ENCODE data around the gene MPHOSPH6.
"Not testable (repeated sequence)": the region's sequence is repeated elsewhere in the genome, so short reads cannot be mapped to it uniquely, and the experiment has no call there.

The MPHOSPH6 gene

DNA sequence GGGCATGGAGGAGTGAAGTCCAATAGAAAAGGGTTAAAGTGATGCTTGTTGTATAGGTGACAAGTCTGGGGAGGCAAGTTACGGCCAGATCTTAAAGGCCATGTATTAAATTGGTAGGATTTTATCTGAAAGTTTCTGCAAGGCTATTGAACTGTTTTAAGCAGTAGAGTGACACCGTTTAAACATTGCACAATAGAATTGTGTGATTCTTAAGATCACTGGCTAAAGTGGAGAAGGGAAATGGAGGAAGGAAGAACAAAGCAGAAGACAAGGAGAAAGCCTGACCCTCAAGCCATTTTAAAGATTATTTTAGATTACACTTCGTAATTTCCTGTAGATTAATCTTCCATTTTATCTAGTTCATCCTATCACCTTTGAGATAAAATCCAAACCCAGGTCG is 5.6 kb upstream of the MPHOSPH6 start:
- no peak for DNase-seq (ENCODE audit: low spot score)

DNA sequence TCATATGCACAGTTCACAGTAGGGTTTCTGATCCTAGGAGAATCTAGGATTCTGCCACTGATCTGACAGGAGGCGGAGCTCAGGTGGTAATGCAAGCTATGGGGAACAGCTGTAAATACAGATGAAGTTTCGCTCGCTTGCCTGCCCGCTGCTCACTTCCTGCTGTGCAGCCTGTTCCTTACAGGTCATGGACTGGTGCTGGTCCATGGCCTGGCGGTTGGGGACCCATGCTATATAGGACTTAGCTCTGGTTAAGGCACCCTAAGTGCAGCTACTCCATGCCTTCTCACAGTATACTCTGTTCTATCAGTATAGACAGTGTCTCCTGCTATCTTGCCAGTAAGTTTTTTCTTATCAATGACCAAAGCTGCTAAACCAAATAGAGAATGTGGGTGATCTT is 2.4 kb downstream of the MPHOSPH6 start:
- DNase-seq (ENCODE audit: low spot score) = no peak

DNA sequence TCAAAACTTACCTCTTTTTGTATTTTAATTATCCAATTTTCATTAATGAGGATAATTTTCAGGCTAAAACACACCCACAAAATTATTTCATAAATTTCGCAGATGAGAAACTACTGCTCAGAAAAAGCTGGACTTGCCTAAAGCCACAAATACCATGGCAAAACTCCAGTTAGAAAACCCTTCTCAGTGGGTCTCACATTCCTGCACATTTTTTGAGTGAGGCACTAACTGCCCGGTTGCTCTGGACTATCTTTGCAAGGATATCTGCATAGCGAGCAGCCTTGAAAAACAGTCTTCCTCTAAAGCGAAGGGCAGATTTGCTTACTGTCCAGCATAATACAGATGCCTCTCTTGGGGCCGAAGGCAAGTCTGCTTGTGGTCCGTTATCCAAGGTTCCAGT is 9.8 kb downstream of the MPHOSPH6 start:
- DNase-seq (ENCODE audit: low spot score) = no peak

DNA sequence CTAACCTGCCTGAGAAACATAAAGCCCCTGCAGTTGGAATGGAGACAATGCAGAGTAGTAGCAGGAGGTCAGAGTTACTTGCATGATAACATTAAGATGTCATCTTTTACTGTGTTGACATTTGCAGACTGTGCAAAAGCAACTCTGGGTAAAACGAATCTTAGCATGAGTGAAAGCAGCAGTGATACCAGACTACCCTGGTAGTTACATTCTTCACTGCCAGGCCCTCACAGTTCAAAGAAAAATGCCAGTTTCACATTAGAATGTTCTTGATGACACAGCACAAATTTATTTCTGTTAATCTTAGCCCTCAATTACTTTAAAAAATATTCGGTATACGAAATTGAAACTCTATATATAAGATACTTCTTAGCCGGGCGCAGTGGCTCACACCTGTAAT is 12.2 kb downstream of the MPHOSPH6 start:
- no peak for DNase-seq (ENCODE audit: low spot score)

- DNase-seq (ENCODE audit: low spot score) = no peak
Observed at GRCh38 chr16:82157534-82157812, 12.6 kb downstream of the MPHOSPH6 start.

GRCh38 chr16:82156761-82157533 is 13.1 kb downstream of the MPHOSPH6 start:
- peak; percentile 54 for DNase-seq (ENCODE audit: low spot score)

GRCh38 chr16:82152641-82153112 is 17.3 kb downstream of the MPHOSPH6 start:
- no peak for DNase-seq (ENCODE audit: low spot score)

DNA sequence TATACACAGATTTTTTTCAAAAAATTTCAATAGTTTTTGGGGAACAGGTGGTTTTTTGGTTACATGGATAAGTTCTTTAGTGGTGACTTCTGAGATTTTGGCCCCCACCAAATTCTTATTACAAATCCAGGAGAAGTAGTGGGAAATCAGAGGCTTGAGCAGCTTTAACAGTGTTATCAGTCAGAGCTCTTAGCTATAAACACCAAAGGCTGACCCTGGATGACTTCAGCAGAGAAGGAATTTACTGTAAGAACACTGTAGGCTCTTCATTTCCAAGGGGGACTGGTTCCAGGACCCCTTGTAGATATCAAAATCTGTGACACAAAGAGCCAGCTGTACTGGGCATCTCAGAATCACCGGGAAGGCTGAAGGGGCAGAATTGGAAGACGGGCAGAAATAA is 17.8 kb downstream of the MPHOSPH6 start:
- no peak for DNase-seq (ENCODE audit: low spot score)

DNA sequence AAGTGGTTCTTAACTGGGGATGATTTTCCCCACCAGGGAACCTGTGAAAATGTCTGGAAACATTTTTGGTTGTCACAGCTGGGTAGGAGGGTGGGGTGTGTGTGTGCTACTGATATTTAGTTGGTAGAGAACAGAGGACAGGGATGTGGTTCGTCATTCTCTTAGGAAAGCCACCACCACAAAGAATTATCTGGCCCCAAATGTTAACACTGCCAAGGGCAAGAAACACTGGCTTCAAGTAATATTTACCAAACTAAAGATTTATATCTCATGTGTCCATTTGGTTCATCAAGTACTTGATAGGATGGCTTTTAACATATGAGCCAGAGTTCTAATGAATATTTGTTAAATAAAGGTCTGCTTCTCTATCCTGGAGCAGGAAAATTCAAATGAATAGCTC is 19.5 kb downstream of the MPHOSPH6 start:
- no peak for DNase-seq (ENCODE audit: low spot score)

DNA sequence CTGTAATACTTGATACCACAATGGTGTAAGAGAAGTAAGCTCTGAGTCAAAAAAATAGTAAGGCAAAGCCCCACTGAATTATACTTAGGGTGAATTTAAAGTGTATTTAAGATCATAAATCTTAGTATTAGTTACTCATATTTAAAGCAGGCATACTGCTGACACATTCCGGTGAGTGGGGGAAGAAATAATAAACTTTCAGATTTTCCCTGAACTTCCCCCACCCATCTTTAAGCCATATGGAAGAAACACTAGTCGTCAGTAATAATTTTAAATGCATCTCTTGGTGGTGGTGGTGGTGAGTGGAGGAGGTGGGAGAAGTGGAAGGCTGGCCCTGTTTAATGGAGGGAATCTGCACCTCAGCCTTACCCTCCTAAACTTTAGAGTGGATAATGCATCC is 20.5 kb downstream of the MPHOSPH6 start:
- DNase-seq (ENCODE audit: low spot score) = no peak

- DNase-seq (ENCODE audit: low spot score) = no peak
Observed at GRCh38 chr16:82147546-82147945, 22.5 kb downstream of the MPHOSPH6 start.

DNA sequence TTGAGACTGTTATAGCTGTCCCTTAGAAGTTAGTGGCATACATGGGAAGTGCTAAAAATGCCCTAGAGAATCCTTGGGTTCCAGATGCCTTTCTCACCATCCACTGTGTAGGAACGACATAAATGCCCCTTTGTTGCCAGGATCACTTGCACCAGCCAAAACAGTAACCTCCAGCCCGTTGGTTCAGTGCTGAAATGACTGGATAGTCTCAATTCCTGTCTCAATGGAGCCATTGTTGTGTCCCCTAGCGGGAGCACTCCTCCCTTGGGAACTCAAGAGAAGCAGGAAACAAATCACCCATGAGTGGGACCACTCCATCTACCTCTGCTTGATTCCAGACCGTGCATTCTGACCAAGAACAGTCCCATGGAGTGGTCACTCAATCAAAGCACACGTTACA is 23.1 kb downstream of the MPHOSPH6 start:
- DNase-seq (ENCODE audit: low spot score) = no peak

- no peak for DNase-seq (ENCODE audit: low spot score)
Observed at GRCh38 chr16:82146556-82146955, 23.5 kb downstream of the MPHOSPH6 start.

GRCh38 chr16:82139286-82139571 is 30.8 kb downstream of the MPHOSPH6 start:
- DNase-seq (ENCODE audit: low spot score) = not testable (repeated sequence)

- DNase-seq (ENCODE audit: low spot score) = no peak
Observed at GRCh38 chr16:82138478-82139285, 31.3 kb downstream of the MPHOSPH6 start.

- no peak for DNase-seq (ENCODE audit: low spot score)
Observed at GRCh38 chr16:82137822-82138167, 32.2 kb downstream of the MPHOSPH6 start.

DNA sequence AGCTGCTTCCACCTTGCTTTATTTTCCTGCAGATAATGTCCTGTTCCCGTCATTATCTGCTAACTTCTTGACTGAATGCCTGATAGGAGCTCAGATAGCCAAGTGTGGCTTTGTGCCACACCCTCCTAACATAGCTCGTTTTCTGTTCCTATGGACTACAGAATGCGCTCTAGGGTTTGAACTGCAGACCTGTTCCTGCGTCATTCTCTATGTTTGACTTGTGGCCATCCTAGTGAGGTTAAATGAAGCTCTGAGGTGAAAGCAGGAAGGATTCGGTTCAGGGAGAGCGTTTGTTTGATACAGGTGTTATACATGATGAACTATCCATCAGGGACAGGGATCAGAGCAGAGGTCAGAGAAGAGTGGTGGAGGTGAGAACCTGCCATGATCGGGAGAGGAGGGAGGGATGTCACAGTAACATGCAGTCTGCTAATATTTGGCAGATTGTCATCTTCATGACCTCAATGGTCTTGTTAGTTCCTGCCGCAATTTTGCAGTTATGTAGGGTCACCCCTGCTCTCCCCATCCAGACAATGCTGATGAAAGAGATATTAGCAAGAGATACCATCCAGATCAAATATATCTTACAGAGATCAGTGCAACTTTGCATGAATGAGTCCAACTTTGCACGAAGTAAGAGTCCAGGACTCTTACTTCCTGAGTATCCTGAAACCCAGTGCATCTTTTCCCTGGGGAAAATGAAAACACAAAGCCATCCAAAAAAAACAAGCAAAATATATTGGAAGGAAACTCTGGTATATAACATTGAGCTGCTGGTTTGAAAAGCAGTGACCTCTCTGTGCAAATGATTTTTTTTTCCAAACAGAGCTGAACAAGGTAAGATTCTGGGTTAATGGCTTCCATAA is 32.8 kb downstream of the MPHOSPH6 start:
- DNase-seq (ENCODE audit: low spot score) = no peak

DNA sequence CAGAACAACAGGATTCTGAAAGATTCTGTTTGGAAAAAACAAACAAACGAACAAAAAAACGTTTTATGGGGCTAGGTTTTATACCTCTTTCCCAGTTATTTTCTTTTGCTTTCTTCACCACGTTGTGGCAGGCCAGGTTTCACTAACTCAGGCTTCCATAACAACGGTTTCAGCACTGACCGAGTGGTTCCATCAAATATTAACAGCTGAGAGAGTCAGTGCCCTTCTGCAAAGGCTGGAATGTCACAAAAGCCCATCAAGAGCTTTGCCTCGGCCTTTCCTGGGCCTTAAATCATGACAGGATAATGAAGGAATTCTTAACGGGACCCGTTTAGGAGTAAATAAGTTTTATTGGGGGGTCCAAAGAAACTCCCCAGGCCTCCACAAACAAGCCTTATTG is 34.2 kb downstream of the MPHOSPH6 start:
- DNase-seq (ENCODE audit: low spot score) = no peak

DNA sequence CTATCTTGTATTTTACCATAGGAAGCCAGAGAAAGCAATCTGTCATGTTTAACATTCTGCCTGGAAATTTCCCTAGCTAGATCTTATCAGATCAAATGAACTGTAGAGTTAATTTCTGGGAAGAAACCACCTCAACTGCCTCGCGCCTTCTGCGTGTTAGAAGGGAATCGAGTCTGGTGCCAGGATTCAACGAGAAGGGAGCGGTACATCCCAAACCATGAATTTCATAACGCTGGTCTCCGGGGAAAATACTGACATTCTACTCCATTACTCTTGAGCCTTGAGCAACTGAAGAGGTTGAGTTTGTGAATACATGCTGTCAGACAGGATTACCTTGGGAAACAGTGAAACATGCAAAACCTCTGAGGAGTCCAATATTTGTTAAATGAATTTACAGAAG is 35.2 kb downstream of the MPHOSPH6 start:
- no peak for DNase-seq (ENCODE audit: low spot score)

GRCh38 chr16:82133798-82134197 is 36.2 kb downstream of the MPHOSPH6 start:
- no peak for DNase-seq (ENCODE audit: low spot score)

- no peak for DNase-seq (ENCODE audit: low spot score)
Observed at GRCh38 chr16:82129881-82130280, 40.1 kb downstream of the MPHOSPH6 start.

- DNase-seq (ENCODE audit: low spot score) = no peak
Observed at GRCh38 chr16:82124651-82125050, 45.4 kb downstream of the MPHOSPH6 start.

DNA sequence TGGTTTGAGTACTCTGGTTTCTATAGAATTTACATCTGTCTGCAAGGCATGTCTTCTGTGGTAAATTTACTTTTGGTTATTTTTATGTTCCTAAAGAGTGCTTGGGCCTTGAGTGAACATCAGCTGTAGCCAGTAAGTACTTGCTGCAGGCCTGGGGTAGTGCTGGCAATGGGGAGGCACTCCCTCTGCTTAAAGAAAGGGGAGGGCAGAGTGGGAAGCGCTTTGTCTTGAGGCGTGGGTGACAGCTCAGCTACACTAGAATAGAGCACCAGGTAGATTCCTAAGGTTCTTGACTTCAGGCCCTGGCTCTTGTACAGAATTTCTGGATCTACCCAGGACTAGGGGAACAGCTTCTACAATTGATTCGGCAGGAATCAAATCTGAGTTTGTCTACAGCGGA is 50.6 kb downstream of the MPHOSPH6 start:
- no peak for DNase-seq (ENCODE audit: low spot score)

Data from AG08395 (cell line).